SU-DHL-6 (cell line): ENCODE measurements around the gene IL22RA2.

ENCODE experiments used
- CTCF ChIP-seq: fragments of 200-600 bp; sonication (generic); IDR thresholded peaks from one replicate; pipeline ENCODE4 v1.5.1; 2017; ENCODE audit warnings: antibody characterized with exemption, mild to moderate bottlenecking, low read length, moderate library complexity; ENCODE audit not compliant: insufficient read depth, poor library complexity, severe bottlenecking
- EZH2phosphoT487 ChIP-seq: fragments of 200-600 bp; sonication (generic), shearing (Covaris generic); conservative IDR thresholded peaks from 2 replicates; pipeline ENCODE4 v1.6.1; 2018; ENCODE audit warnings: mild to moderate bottlenecking, antibody characterized with exemption, low read length, moderate library complexity, mixed read lengths

- TF ChIP-seq CTCF (no peak), EZH2phosphoT487 (no peak)
Measured at GRCh38 chr6:137102851-137103492, 70.5 kb downstream of the IL22RA2 start.
